GM12874 (cell line): ENCODE measurements around the gene KCNG2.

Source experiments
- TF ChIP-seq, protein P1 (sequence below): IDR thresholded peaks from 2 replicates; pipeline ENCODE4 v1.5.1; 2011; ENCODE audit warnings: low read depth, mild to moderate bottlenecking, control low read depth, low read length, moderate library complexity; ENCODE audit not compliant: insufficient read depth

Gene KCNG2

DNA sequence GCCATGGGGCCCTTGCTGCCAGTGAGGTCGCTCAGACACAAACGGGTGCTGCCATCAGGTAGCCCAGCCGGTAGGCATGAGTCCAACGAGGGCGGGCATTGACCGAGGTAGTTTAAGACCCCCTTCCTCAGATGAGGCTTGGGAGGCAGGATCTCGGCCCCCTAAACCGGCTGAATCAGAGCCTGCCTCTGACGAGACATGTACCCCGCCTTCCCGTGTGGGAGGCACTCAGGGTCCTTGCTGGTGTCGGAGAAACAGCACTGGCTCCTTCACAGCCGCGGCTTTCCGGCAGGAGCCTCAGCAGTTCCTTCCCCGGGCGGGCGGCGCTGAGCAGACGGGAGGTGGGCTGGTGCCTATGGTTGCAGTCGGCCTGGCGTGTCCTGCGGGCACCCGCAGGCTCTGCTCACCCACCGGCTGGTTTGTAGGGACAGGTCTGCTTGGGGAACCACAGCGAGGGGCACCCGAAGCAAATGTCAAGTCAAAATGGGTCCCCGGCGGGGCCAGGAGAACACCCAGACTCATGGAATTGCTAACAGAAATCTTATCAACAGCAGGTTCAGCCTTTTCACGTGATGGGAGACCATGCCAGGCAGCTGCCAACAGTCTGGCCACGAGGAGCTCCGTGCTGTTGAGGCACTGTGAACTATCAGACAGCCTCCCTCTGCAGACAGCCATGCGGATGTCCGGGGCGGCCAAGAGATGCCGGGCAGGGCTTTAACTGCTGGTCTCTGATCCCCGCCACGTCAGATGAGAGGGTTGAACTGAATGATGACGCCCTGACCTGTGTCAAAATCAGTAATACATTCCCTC is 2.8 kb downstream of the KCNG2 start:
- TF ChIP-seq, protein P1, sequence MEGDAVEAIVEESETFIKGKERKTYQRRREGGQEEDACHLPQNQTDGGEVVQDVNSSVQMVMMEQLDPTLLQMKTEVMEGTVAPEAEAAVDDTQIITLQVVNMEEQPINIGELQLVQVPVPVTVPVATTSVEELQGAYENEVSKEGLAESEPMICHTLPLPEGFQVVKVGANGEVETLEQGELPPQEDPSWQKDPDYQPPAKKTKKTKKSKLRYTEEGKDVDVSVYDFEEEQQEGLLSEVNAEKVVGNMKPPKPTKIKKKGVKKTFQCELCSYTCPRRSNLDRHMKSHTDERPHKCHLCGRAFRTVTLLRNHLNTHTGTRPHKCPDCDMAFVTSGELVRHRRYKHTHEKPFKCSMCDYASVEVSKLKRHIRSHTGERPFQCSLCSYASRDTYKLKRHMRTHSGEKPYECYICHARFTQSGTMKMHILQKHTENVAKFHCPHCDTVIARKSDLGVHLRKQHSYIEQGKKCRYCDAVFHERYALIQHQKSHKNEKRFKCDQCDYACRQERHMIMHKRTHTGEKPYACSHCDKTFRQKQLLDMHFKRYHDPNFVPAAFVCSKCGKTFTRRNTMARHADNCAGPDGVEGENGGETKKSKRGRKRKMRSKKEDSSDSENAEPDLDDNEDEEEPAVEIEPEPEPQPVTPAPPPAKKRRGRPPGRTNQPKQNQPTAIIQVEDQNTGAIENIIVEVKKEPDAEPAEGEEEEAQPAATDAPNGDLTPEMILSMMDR, result no peak

GRCh38 chr18:79801217-79801616 is 3.5 kb downstream of the KCNG2 start:
- TF ChIP-seq, protein P1, result no peak

GRCh38 chr18:79801641-79802040 is 3.9 kb downstream of the KCNG2 start:
- TF ChIP-seq, protein P1, result no peak

GRCh38 chr18:79802298-79802697 is 4.6 kb downstream of the KCNG2 start:
- TF ChIP-seq, protein P1, result no peak

GRCh38 chr18:79803611-79804051 is 5.9 kb downstream of the KCNG2 start:
- TF ChIP-seq, protein P1, result no peak

- TF ChIP-seq, protein P1, result no peak
Measured at GRCh38 chr18:79804130-79804787, 6.5 kb downstream of the KCNG2 start.

- TF ChIP-seq, protein P1, result no peak
Measured at GRCh38 chr18:79805211-79805887, 7.6 kb downstream of the KCNG2 start.
